Measurements from ENCODE around the gene ABCA13.
"Not testable (repeated sequence)": the region's sequence is repeated elsewhere in the genome, so short reads cannot be mapped to it uniquely, and the experiment has no call there.

The ABCA13 gene

GRCh38 chr7:48171202-48171601 lies at the start of gene ABCA13:
ABCA13 (plus strand) TSS chr7:48171458; CDS start chr7:48171484, 26 bp downstream.
- Histone ChIP-seq H3K27me3 (ENCODE audit: insufficient read depth, low read length) (no peaks in the 10 kb centered on the region), H3K4me1 (ENCODE audit: insufficient read depth, low read length) (no peaks in the 10 kb centered on the region), H3K27ac (ENCODE audit: low read length) (no peak within 1 kb of the TSS), H3K36me3 (ENCODE audit: insufficient read depth, low read depth, low read length) (no peaks in the 10 kb centered on the region), H3K9me3 (ENCODE audit: insufficient read depth, low read depth, low read length) (peaks cover 12% of the 10 kb centered on the region), H3K9ac (ENCODE audit: low read depth, low read length) (no peak within 1 kb of the TSS), H3K4me3 (ENCODE audit: low read length) (no peak within 1 kb of the TSS)

GRCh38 chr7:48126037-48126436 lies 45.2 kb upstream of the ABCA13 start:
- Histone ChIP-seq H3K9me3 (ENCODE audit: insufficient read depth, low read depth, low read length) (0 out of 2 replicates have a peak, but pooled peaks cover 7% of the 10 kb centered on the region), H3K27ac (ENCODE audit: low read length) (no peak overlapping the region), H3K27me3 (ENCODE audit: insufficient read depth, low read length) (no peaks in the 10 kb centered on the region), H3K4me3 (ENCODE audit: low read length) (no peak overlapping the region), H3K9ac (ENCODE audit: low read depth, low read length) (no peak overlapping the region), H3K4me1 (ENCODE audit: insufficient read depth, low read length) (no peaks in the 10 kb centered on the region; the same call in 1 of the 2 replicates), H3K36me3 (ENCODE audit: insufficient read depth, low read depth, low read length) (no peaks in the 10 kb centered on the region)

GRCh38 chr7:48130658-48131108 lies 40.6 kb upstream of the ABCA13 start:
- H3K9me3 ChIP-seq (ENCODE audit: insufficient read depth, low read depth, low read length): no peaks in the 10 kb centered on the region
- no peak overlapping the region for H3K9ac ChIP-seq (ENCODE audit: low read depth, low read length)
- no peaks in the 10 kb centered on the region for H3K27me3 ChIP-seq (ENCODE audit: insufficient read depth, low read length)
- H3K36me3 ChIP-seq (ENCODE audit: insufficient read depth, low read depth, low read length): no peaks in the 10 kb centered on the region
- H3K27ac ChIP-seq (ENCODE audit: low read length): no peak overlapping the region
- no peak overlapping the region for H3K4me3 ChIP-seq (ENCODE audit: low read length)
- peaks cover 6% of the 10 kb centered on the region; the same call in 1 of the 2 replicates for H3K4me1 ChIP-seq (ENCODE audit: insufficient read depth, low read length)

GRCh38 chr7:48132792-48133191 lies 38.5 kb upstream of the ABCA13 start:
- no peaks in the 10 kb centered on the region; the same call in 1 of the 2 replicates for H3K36me3 ChIP-seq (ENCODE audit: insufficient read depth, low read depth, low read length)
- H3K9ac ChIP-seq (ENCODE audit: low read depth, low read length): no peak overlapping the region
- H3K27me3 ChIP-seq (ENCODE audit: insufficient read depth, low read length): no peaks in the 10 kb centered on the region
- H3K9me3 ChIP-seq (ENCODE audit: insufficient read depth, low read depth, low read length): peaks cover 8% of the 10 kb centered on the region
- H3K4me3 ChIP-seq (ENCODE audit: low read length): no peak overlapping the region
- peaks cover 6% of the 10 kb centered on the region; the same call in 1 of the 2 replicates for H3K4me1 ChIP-seq (ENCODE audit: insufficient read depth, low read length)
- H3K27ac ChIP-seq (ENCODE audit: low read length): no peak overlapping the region

- Histone ChIP-seq H3K27ac (ENCODE audit: low read length) (no peak overlapping the region), H3K9me3 (ENCODE audit: insufficient read depth, low read depth, low read length) (peaks cover 18% of the 10 kb centered on the region), H3K27me3 (ENCODE audit: insufficient read depth, low read length) (no peaks in the 10 kb centered on the region), H3K4me3 (ENCODE audit: low read length) (no peak overlapping the region), H3K36me3 (ENCODE audit: insufficient read depth, low read depth, low read length) (no peaks in the 10 kb centered on the region; the same call in 1 of the 2 replicates), H3K9ac (ENCODE audit: low read depth, low read length) (no peak overlapping the region), H3K4me1 (ENCODE audit: insufficient read depth, low read length) (peaks cover 8% of the 10 kb centered on the region; the same call in 1 of the 2 replicates)
These were observed 31.8 kb upstream of the ABCA13 start for GRCh38 chr7:48139459-48139858.

GRCh38 chr7:48140001-48140681 lies 31.1 kb upstream of the ABCA13 start:
- Histone ChIP-seq H3K27ac (ENCODE audit: low read length) (no peak overlapping the region), H3K4me3 (ENCODE audit: low read length) (no peak overlapping the region), H3K9ac (ENCODE audit: low read depth, low read length) (no peak overlapping the region), H3K36me3 (ENCODE audit: insufficient read depth, low read depth, low read length) (no peaks in the 10 kb centered on the region; the same call in 1 of the 2 replicates), H3K27me3 (ENCODE audit: insufficient read depth, low read length) (no peaks in the 10 kb centered on the region), H3K9me3 (ENCODE audit: insufficient read depth, low read depth, low read length) (peaks cover 21% of the 10 kb centered on the region), H3K4me1 (ENCODE audit: insufficient read depth, low read length) (peaks cover 8% of the 10 kb centered on the region; the same call in 1 of the 2 replicates)

- Histone ChIP-seq H3K27ac (ENCODE audit: low read length) (no peak overlapping the region), H3K36me3 (ENCODE audit: insufficient read depth, low read depth, low read length) (no peaks in the 10 kb centered on the region), H3K9ac (ENCODE audit: low read depth, low read length) (no peak overlapping the region), H3K4me3 (ENCODE audit: low read length) (no peak overlapping the region), H3K27me3 (ENCODE audit: insufficient read depth, low read length) (no peaks in the 10 kb centered on the region), H3K4me1 (ENCODE audit: insufficient read depth, low read length) (peaks cover 8% of the 10 kb centered on the region; the same call in 1 of the 2 replicates), H3K9me3 (ENCODE audit: insufficient read depth, low read depth, low read length) (peaks cover 16% of the 10 kb centered on the region)
These were observed 29.7 kb upstream of the ABCA13 start for GRCh38 chr7:48141521-48141920.

GRCh38 chr7:48144291-48144768 lies 26.9 kb upstream of the ABCA13 start:
- H3K4me1 ChIP-seq (ENCODE audit: insufficient read depth, low read length): peaks cover 16% of the 10 kb centered on the region

GRCh38 chr7:48147078-48147591 lies 24.1 kb upstream of the ABCA13 start:
- H3K9me3 ChIP-seq (ENCODE audit: insufficient read depth, low read depth, low read length): peaks cover 11% of the 10 kb centered on the region
- peaks cover 7% of the 10 kb centered on the region for H3K4me1 ChIP-seq (ENCODE audit: insufficient read depth, low read length)
- no peak overlapping the region for H3K27ac ChIP-seq (ENCODE audit: low read length)
- no peaks in the 10 kb centered on the region for H3K36me3 ChIP-seq (ENCODE audit: insufficient read depth, low read depth, low read length)
- no peak overlapping the region for H3K4me3 ChIP-seq (ENCODE audit: low read length)
- no peaks in the 10 kb centered on the region for H3K27me3 ChIP-seq (ENCODE audit: insufficient read depth, low read length)
- no peak overlapping the region for H3K9ac ChIP-seq (ENCODE audit: low read depth, low read length)

More at GRCh38 chr7:48144291-48144768, 26.9 kb upstream of the ABCA13 start:
- H3K9me3 ChIP-seq (ENCODE audit: insufficient read depth, low read depth, low read length): peaks cover 13% of the 10 kb centered on the region
- no peaks in the 10 kb centered on the region for H3K27me3 ChIP-seq (ENCODE audit: insufficient read depth, low read length)
- H3K9ac ChIP-seq (ENCODE audit: low read depth, low read length): no peak overlapping the region
- H3K4me3 ChIP-seq (ENCODE audit: low read length): no peak overlapping the region
- H3K27ac ChIP-seq (ENCODE audit: low read length): no peak overlapping the region
- H3K36me3 ChIP-seq (ENCODE audit: insufficient read depth, low read depth, low read length): no peaks in the 10 kb centered on the region

GRCh38 chr7:48147690-48148089 lies 23.6 kb upstream of the ABCA13 start:
- not testable (repeated sequence) for H3K9ac ChIP-seq (ENCODE audit: low read depth, low read length); H3K27me3 ChIP-seq (ENCODE audit: insufficient read depth, low read length); H3K4me1 ChIP-seq (ENCODE audit: insufficient read depth, low read length); H3K36me3 ChIP-seq (ENCODE audit: insufficient read depth, low read depth, low read length); H3K9me3 ChIP-seq (ENCODE audit: insufficient read depth, low read depth, low read length); H3K27ac ChIP-seq (ENCODE audit: low read length); H3K4me3 ChIP-seq (ENCODE audit: low read length)

GRCh38 chr7:48148311-48148710 lies 22.9 kb upstream of the ABCA13 start:
- H3K9ac ChIP-seq (ENCODE audit: low read depth, low read length): no peak overlapping the region
- no peak overlapping the region for H3K27ac ChIP-seq (ENCODE audit: low read length)
- peaks cover 5% of the 10 kb centered on the region; the same call in 1 of the 2 replicates for H3K9me3 ChIP-seq (ENCODE audit: insufficient read depth, low read depth, low read length)
- peaks cover 7% of the 10 kb centered on the region for H3K4me1 ChIP-seq (ENCODE audit: insufficient read depth, low read length)
- H3K36me3 ChIP-seq (ENCODE audit: insufficient read depth, low read depth, low read length): no peaks in the 10 kb centered on the region
- H3K4me3 ChIP-seq (ENCODE audit: low read length): no peak overlapping the region
- no peaks in the 10 kb centered on the region for H3K27me3 ChIP-seq (ENCODE audit: insufficient read depth, low read length)

GRCh38 chr7:48149058-48149457 lies 22.2 kb upstream of the ABCA13 start:
- peaks cover 7% of the 10 kb centered on the region for H3K4me1 ChIP-seq (ENCODE audit: insufficient read depth, low read length)
- H3K9me3 ChIP-seq (ENCODE audit: insufficient read depth, low read depth, low read length): peaks cover 5% of the 10 kb centered on the region; the same call in 1 of the 2 replicates
- H3K9ac ChIP-seq (ENCODE audit: low read depth, low read length): no peak overlapping the region
- H3K4me3 ChIP-seq (ENCODE audit: low read length): no peak overlapping the region
- no peaks in the 10 kb centered on the region for H3K27me3 ChIP-seq (ENCODE audit: insufficient read depth, low read length)
- no peak overlapping the region for H3K27ac ChIP-seq (ENCODE audit: low read length)
- no peaks in the 10 kb centered on the region for H3K36me3 ChIP-seq (ENCODE audit: insufficient read depth, low read depth, low read length)

Data from iPS-20b (cell line).